NT2/D1 (cell line): ENCODE measurements around the gene KCNJ15.

ENCODE experiments used
- SUZ12 ChIP-seq: IDR thresholded peaks from 2 replicates; pipeline ENCODE4 v1.6.1; 2011; ENCODE audit not compliant: insufficient read length, insufficient read depth; ENCODE audit errors: extremely low read depth
- ZNF274 ChIP-seq: IDR thresholded peaks from 2 replicates; pipeline ENCODE4 v1.6.1; 2011; ENCODE audit warnings: mild to moderate bottlenecking, low read depth, low read length

DNA sequence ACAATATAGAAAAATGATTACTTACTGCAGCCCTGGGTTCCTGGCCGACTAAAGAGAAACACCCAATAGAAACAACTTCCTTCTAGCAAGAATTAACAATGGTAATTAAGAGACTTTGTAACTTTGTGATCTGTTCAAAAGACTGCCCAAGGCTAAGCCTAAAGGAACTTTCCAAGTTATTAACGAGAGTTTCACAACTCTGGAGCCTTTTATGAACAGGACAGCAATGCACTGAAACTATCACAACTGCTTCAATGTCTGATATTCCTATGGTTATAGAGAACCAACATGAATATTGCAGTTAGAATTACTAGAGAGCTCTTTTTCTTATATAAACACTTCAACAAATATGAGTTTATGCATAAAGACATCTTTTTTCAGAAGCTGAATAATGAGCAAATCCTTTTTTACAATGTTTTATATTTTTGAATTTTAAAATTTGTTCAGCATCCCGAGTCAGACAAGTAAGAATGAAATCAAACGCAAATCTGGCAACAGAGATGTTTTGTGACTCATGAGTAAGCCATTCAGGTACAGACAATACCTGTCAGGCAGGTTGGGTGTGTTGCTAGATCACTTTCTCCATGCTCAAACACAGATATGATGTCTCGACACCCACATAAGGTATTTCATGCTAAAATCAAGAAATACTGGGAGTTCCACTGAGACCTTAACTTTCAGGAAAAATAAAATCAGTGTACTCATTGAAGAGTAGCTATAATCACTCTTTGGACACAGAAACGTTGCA lies 22.2 kb upstream of the KCNJ15 start:
- no peak for TF ChIP-seq ZNF274
- TF ChIP-seq SUZ12 = no peak
